HEK293 (cell line): ENCODE results near the gene PCDHGB2.
A peak's percentile ranks its signal among the peaks of the same experiment; 100 is the strongest.

Experiments used
- BCL11B ChIP-seq: fragments of 450-650 bp; formaldehyde crosslinking; IDR thresholded peaks from 2 replicates; pipeline ENCODE4 v1.5.1; 2016; ENCODE audit warnings: low read depth, missing biosample characterization, missing genetic modification characterization
- GLI2 ChIP-seq: fragments of 450-650 bp; formaldehyde crosslinking; IDR thresholded peaks from 2 replicates; pipeline ENCODE4; 2017; ENCODE audit warnings: missing biosample characterization, missing genetic modification characterization, low read depth, borderline replicate concordance
- HIC1 ChIP-seq: fragments of 450-650 bp; formaldehyde crosslinking; IDR thresholded peaks from 2 replicates; pipeline ENCODE4 v1.5.1; 2016; ENCODE audit warnings: missing biosample characterization, missing genetic modification characterization
- HOXD13 ChIP-seq: sonication (generic); formaldehyde crosslinking; IDR thresholded peaks from 2 replicates; pipeline ENCODE4 v1.8.0; 2022; ENCODE audit warnings: missing genetic modification reagents, borderline replicate concordance
- KLF16 ChIP-seq: fragments of 450-650 bp; formaldehyde crosslinking; IDR thresholded peaks from 2 replicates; pipeline ENCODE4 v1.5.1; 2017; ENCODE audit warnings: missing biosample characterization, missing genetic modification characterization
- PBX3 ChIP-seq: sonication (generic); formaldehyde crosslinking; IDR thresholded peaks from 2 replicates; pipeline ENCODE4 v1.8.1; 2022; ENCODE audit warnings: mild to moderate bottlenecking, moderate library complexity, missing genetic modification reagents
- TCF7L2 ChIP-seq: IDR thresholded peaks from 2 replicates; pipeline ENCODE4 v1.6.1; 2011; ENCODE audit warnings: low read depth, mild to moderate bottlenecking, inconsistent platforms, low read length, moderate library complexity, borderline replicate concordance
- YY2 ChIP-seq: fragments of 450-650 bp; formaldehyde crosslinking; IDR thresholded peaks from 2 replicates; pipeline ENCODE4 v1.5.1; 2016; ENCODE audit warnings: missing biosample characterization, missing genetic modification characterization
- ZNF133 ChIP-seq: fragments of 450-650 bp; formaldehyde crosslinking; IDR thresholded peaks from 2 replicates; pipeline ENCODE4 v1.5.1; 2016; ENCODE audit warnings: missing biosample characterization, missing genetic modification characterization
- ZNF138 ChIP-seq: fragments of 450-650 bp; formaldehyde crosslinking; IDR thresholded peaks from 2 replicates; pipeline ENCODE4 v1.5.1; 2016; ENCODE audit warnings: missing biosample characterization, missing genetic modification characterization, borderline replicate concordance
- ZNF174 ChIP-seq: fragments of 450-650 bp; formaldehyde crosslinking; IDR thresholded peaks from 2 replicates; pipeline ENCODE4 v1.5.0; 2017; ENCODE audit warnings: missing biosample characterization, mild to moderate bottlenecking, missing genetic modification characterization
- ZNF26 ChIP-seq: fragments of 450-650 bp; formaldehyde crosslinking; IDR thresholded peaks from 2 replicates; pipeline ENCODE4 v1.5.1; 2016; ENCODE audit warnings: missing biosample characterization, missing genetic modification characterization
- ZNF48 ChIP-seq: fragments of 450-650 bp; formaldehyde crosslinking; IDR thresholded peaks from 2 replicates; pipeline ENCODE4 v1.5.1; 2016; ENCODE audit warnings: missing biosample characterization, missing genetic modification characterization
- ZNF488 ChIP-seq: fragments of 450-650 bp; formaldehyde crosslinking; IDR thresholded peaks from 2 replicates; pipeline ENCODE4 v1.5.1; 2016; ENCODE audit warnings: missing biosample characterization, missing genetic modification characterization
- ZNF555 ChIP-seq: fragments of 450-650 bp; formaldehyde crosslinking; conservative IDR thresholded peaks from 2 replicates; pipeline ENCODE4 v1.5.1; 2017; ENCODE audit warnings: missing biosample characterization, mild to moderate bottlenecking, missing genetic modification characterization, inconsistent platforms
- ZNF600 ChIP-seq: fragments of 450-650 bp; formaldehyde crosslinking; IDR thresholded peaks from 2 replicates; pipeline ENCODE4 v1.5.1; 2016; ENCODE audit warnings: missing biosample characterization, missing genetic modification characterization
- ZNF692 ChIP-seq: fragments of 450-650 bp; formaldehyde crosslinking; IDR thresholded peaks from 2 replicates; pipeline ENCODE4 v1.5.1; 2016; ENCODE audit warnings: missing biosample characterization, missing genetic modification characterization
- ZSCAN5A ChIP-seq: fragments of 450-650 bp; formaldehyde crosslinking; IDR thresholded peaks from 2 replicates; pipeline ENCODE4 v1.5.1; 2016; ENCODE audit warnings: missing biosample characterization, missing genetic modification characterization
- TF ChIP-seq, protein P1 (sequence below): fragments of 450-650 bp; formaldehyde crosslinking; IDR thresholded peaks from 2 replicates; pipeline ENCODE4 v1.5.1; 2017; ENCODE audit warnings: missing biosample characterization, missing genetic modification characterization
- TF ChIP-seq, protein P2 (sequence below): fragments of 450-650 bp; formaldehyde crosslinking; IDR thresholded peaks from 2 replicates; pipeline ENCODE4 v1.5.1; 2016; ENCODE audit warnings: missing biosample characterization, missing genetic modification characterization
- TF ChIP-seq, protein P3 (sequence below): fragments of 450-650 bp; formaldehyde crosslinking; IDR thresholded peaks from 2 replicates; pipeline ENCODE4 v1.5.1; 2016; ENCODE audit warnings: missing biosample characterization, missing genetic modification characterization

PCDHGB2 gene

GRCh38 chr5:141320225-141321169 is 39.3 kb upstream of the PCDHGB2 start, which contains the start of gene TAF7 (continued):
- TF ChIP-seq TCF7L2 (no peak), GLI2 (tag by site-specific recombination) (no peak), ZNF48 (tag by site-specific recombination) (no peak), ZNF138 (tag by site-specific recombination) (no peak), ZNF26 (tag by site-specific recombination) (no peak), ZNF133 (tag by site-specific recombination) (no peak), BCL11B (tag by site-specific recombination) (no peak), HIC1 (tag by site-specific recombination) (no peak), ZNF174 (tag by site-specific recombination) (no peak), YY2 (tag by site-specific recombination) (peak; percentile 80), KLF16 (tag by site-specific recombination) (no peak), ZNF600 (tag by site-specific recombination) (0 out of 2 replicates have a peak, but pooled peaks have one; percentile 9), ZNF555 (no peak), HOXD13 (no peak), ZSCAN5A (tag by site-specific recombination) (0 out of 2 replicates have a peak, but pooled peaks have one; percentile 41), PBX3 (CRISPR knock-in tag) (peak; percentile 99), ZNF692 (tag by site-specific recombination) (peak; percentile 32), ZNF488 (tag by site-specific recombination) (no peak)
- TF ChIP-seq, protein P1, sequence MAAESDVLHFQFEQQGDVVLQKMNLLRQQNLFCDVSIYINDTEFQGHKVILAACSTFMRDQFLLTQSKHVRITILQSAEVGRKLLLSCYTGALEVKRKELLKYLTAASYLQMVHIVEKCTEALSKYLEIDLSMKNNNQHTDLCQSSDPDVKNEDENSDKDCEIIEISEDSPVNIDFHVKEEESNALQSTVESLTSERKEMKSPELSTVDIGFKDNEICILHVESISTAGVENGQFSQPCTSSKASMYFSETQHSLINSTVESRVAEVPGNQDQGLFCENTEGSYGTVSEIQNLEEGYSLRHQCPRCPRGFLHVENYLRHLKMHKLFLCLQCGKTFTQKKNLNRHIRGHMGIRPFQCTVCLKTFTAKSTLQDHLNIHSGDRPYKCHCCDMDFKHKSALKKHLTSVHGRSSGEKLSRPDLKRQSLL (tag by site-specific recombination) = no peak
- TF ChIP-seq, protein P2, sequence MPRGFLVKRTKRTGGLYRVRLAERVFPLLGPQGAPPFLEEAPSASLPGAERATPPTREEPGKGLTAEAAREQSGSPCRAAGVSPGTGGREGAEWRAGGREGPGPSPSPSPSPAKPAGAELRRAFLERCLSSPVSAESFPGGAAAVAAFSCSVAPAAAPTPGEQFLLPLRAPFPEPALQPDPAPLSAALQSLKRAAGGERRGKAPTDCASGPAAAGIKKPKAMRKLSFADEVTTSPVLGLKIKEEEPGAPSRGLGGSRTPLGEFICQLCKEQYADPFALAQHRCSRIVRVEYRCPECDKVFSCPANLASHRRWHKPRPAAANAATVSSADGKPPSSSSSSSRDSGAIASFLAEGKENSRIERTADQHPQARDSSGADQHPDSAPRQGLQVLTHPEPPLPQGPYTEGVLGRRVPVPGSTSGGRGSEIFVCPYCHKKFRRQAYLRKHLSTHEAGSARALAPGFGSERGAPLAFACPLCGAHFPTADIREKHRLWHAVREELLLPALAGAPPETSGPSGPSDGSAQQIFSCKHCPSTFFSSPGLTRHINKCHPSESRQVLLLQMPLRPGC (tag by site-specific recombination) = no peak
- TF ChIP-seq, protein P3, sequence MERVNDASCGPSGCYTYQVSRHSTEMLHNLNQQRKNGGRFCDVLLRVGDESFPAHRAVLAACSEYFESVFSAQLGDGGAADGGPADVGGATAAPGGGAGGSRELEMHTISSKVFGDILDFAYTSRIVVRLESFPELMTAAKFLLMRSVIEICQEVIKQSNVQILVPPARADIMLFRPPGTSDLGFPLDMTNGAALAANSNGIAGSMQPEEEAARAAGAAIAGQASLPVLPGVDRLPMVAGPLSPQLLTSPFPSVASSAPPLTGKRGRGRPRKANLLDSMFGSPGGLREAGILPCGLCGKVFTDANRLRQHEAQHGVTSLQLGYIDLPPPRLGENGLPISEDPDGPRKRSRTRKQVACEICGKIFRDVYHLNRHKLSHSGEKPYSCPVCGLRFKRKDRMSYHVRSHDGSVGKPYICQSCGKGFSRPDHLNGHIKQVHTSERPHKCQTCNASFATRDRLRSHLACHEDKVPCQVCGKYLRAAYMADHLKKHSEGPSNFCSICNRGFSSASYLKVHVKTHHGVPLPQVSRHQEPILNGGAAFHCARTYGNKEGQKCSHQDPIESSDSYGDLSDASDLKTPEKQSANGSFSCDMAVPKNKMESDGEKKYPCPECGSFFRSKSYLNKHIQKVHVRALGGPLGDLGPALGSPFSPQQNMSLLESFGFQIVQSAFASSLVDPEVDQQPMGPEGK (tag by site-specific recombination) = 0 out of 2 replicates have a peak, but pooled peaks have one; percentile 7
